GM12874 (cell line): ENCODE results near the gene ARHGAP9.
A peak's percentile ranks its signal among the peaks of the same experiment; 100 is the strongest.

Experiments
- CTCF ChIP-seq: IDR thresholded peaks from 2 replicates; pipeline ENCODE4 v1.5.1; 2011; ENCODE audit warnings: low read depth, mild to moderate bottlenecking, control low read depth, low read length, moderate library complexity; ENCODE audit not compliant: insufficient read depth

The ARHGAP9 gene

GRCh38 chr12:57460841-57461275 is 18.8 kb downstream of the ARHGAP9 start:
- no peak for TF ChIP-seq CTCF

- TF ChIP-seq CTCF: no peak
These were observed 19.2 kb downstream of the ARHGAP9 start for GRCh38 chr12:57460468-57460784.

- TF ChIP-seq CTCF: no peak
These were observed 19.8 kb downstream of the ARHGAP9 start, which contains the start of gene GLI1 for GRCh38 chr12:57459750-57460467. Gene GLI1 (plus strand): TSS chr12:57459785. CDS start chr12:57463692, 3,907 bp downstream.

- TF ChIP-seq CTCF: peak; percentile 94
These were observed 20.5 kb downstream of the ARHGAP9 start for GRCh38 chr12:57459055-57459749.

- no peak for TF ChIP-seq CTCF
These were observed 21.0 kb downstream of the ARHGAP9 start for GRCh38 chr12:57458665-57459054.

GRCh38 chr12:57456737-57457490 is 22.8 kb downstream of the ARHGAP9 start:
- TF ChIP-seq CTCF: no peak

GRCh38 chr12:57456145-57456700 is 23.4 kb downstream of the ARHGAP9 start:
- TF ChIP-seq CTCF: peak; percentile 82
